ENCODE data around the gene LMBRD2. TPM values are rescaled to one million over a fixed set of nuclear protein-coding genes. Genes with fewer than 3 reads are reported as not detected.

LMBRD2 gene
- total and polyA plus RNA-seq, 2 donors (not counting 3 experiments of a cell fraction or from before 2014, with no cell fraction given): 1.2 to 5.2 TPM

GRCh38 chr5:36055984-36056383 lies 95.7 kb downstream of the LMBRD2 start:
- dilution Hi-C loops (cut with MboI; ENCODE audit: extremely low pct_ligation_motif_present, low sequenced_read_pairs): no loop called here
- Histone ChIP-seq H3K27me3 (ENCODE audit: control insufficient read depth in 2 of 2, insufficient read depth in 2 of 2, low read length in 2 of 2) (no peaks in the 10 kb centered on the region), H3K27ac (ENCODE audit: insufficient read depth, low read depth, low read length) (no peak overlapping the region), H2AFZ (ENCODE audit: low read depth, low read length) (no peak overlapping the region), H3K9ac (replicated peaks; ENCODE audit: extremely low read depth, insufficient read depth, low read length) (no peak overlapping the region), H3K4me2 (ENCODE audit: insufficient read depth, low read length) (no peak overlapping the region), H3K4me1 (ENCODE audit: control insufficient read depth, extremely low read depth, insufficient read depth, low read length) (no peaks in the 10 kb centered on the region), H4K20me1 (replicated peaks; ENCODE audit: control insufficient read depth, extremely low read depth, insufficient read depth, low read length) (no peaks in the 10 kb centered on the region), H3K9me3 (replicated peaks; ENCODE audit: control insufficient read depth, insufficient read depth, low read length) (no peaks in the 10 kb centered on the region), H3K79me2 (ENCODE audit: control insufficient read depth, insufficient read depth, low read length) (no peaks in the 10 kb centered on the region), H3K36me3 (ENCODE audit: control insufficient read depth in 2 of 2, extremely low read depth in 1 of 2, insufficient read depth in 2 of 2, low read length in 2 of 2) (no peaks in the 10 kb centered on the region), H3K4me3 (replicated peaks in 1 of 3; ENCODE audit: insufficient read depth in 1 of 3, low read depth in 1 of 3, low read length in 3 of 3) (no peak overlapping the region), H3K9me1 (replicated peaks; ENCODE audit: control insufficient read depth, extremely low read depth, insufficient read depth, low read length) (no peaks in the 10 kb centered on the region)
- CTCF ChIA-PET: interaction anchor here (0.9 kb wide), 1 partner anchor 23 kb away, joined by 3 read pairs; no protein-coding TSS in a partner anchor
- no peak for DNase-seq (ENCODE audit: low read depth, low spot score)
- TF ChIP-seq GATA2 (IDR thresholded peaks at IDR 0.05; ENCODE audit: insufficient read depth, insufficient read length, low read depth, low read length) (no peak), JUN (IDR thresholded peaks at IDR 0.05; ENCODE audit: borderline replicate concordance, insufficient read depth, insufficient read length, low read depth) (no peak), POLR2A (IDR thresholded peaks at IDR 0.05; ENCODE audit: low read depth, low read length) (no peak), POLR2AphosphoS5 (IDR thresholded peaks at IDR 0.05; ENCODE audit: insufficient read depth, low read depth, low read length) (no peak), MYC (IDR thresholded peaks at IDR 0.05; ENCODE audit: low read depth, low read length) (no peak), MAX (IDR thresholded peaks at IDR 0.05; ENCODE audit: insufficient read depth, insufficient read length) (no peak), CTCF (IDR thresholded peaks at IDR 0.05; ENCODE audit: extremely low read depth in 1 of 2, insufficient read depth in 1 of 2, low read depth in 1 of 2, low read length in 2 of 2) (no peak), FOS (IDR thresholded peaks at IDR 0.05; ENCODE audit: borderline replicate concordance, insufficient read depth, low read length) (no peak), EZH2 (IDR thresholded peaks at IDR 0.05; ENCODE audit: borderline replicate concordance, low read depth, low read length, severe bottlenecking) (no peak)
- no TSS peak for BruUV-seq (replicated peaks)
- intact Hi-C loops (cut with micrococcal nuclease): no loop called here
- POLR2A ChIA-PET: no interaction called here
- no peak for FAIRE-seq

Measured in endothelial cell of umbilical vein (primary cell).